Activated CD8-positive, alpha-beta memory T cell treated with anti-CD3 and anti-CD28 coated beads, Interleukin-2, amount 10 ng/mL, durations not matched to agents 7 days and 5 days (primary cell): ENCODE measurements around the gene RPL18A. TPM values are rescaled to one million over a fixed set of nuclear protein-coding genes. Genes with fewer than 3 reads are reported as not detected.
A peak's percentile ranks its signal among the peaks of the same experiment; 100 is the strongest.

Source experiments
- ATAC-seq: fragments of 150-1000 bp; cut with Tn5 transposase; one replicate; pipeline ENCODE4 v1.10.0; 2021; ENCODE audit warnings: moderate library complexity
- CTCF ChIA-PET: fragments of 350-600 bp; sonication (Branson Sonifier 250); formaldehyde crosslinking; loops from one replicate; lab custom pipeline; 2021; ENCODE audit warnings: antibody characterized with exemption; lab: Charles Lee
- DNase-seq: peaks from one replicate; pipeline ENCODE4 v3.0.0-alpha.2; 2020
- H3K27ac Mint-ChIP-seq: one replicate; pipeline ENCODE4 v1.8.0; 2021; ENCODE audit warnings: mild to moderate bottlenecking, mixed read lengths
- H3K27me3 Mint-ChIP-seq: one replicate; pipeline ENCODE4 v1.8.0; 2021; ENCODE audit warnings: mixed read lengths
- H3K36me3 Mint-ChIP-seq: one replicate; pipeline ENCODE4 v1.8.0; 2021; ENCODE audit warnings: mild to moderate bottlenecking, mixed read lengths
- H3K4me1 Mint-ChIP-seq: one replicate; pipeline ENCODE4 v1.8.0; 2021; ENCODE audit warnings: mixed read lengths
- H3K4me3 Mint-ChIP-seq: one replicate; pipeline ENCODE4 v1.8.0; 2021; ENCODE audit warnings: mild to moderate bottlenecking, moderate library complexity, mixed read lengths
- H3K9me3 Mint-ChIP-seq: one replicate; pipeline ENCODE4 v1.8.0; 2022; ENCODE audit warnings: low read depth, mixed read lengths
- total RNA-seq, 2 experiments: library from RNA; stranded (reverse); gene quantifications; one replicate each; pipeline ENCODE4 v1.2.3, GENCODE V29; 2021

The RPL18A gene
- 1,000 to 10,000 TPM; 1,945 to 2,182 TPM for total RNA-seq

- Mint-ChIP-seq H3K27ac (peak within 1 kb of the TSS; percentile 93), H3K27me3 (no peaks in the 10 kb centered on the region), H3K36me3 (peaks cover 37% of the 10 kb centered on the region), H3K4me1 (peaks cover 37% of the 10 kb centered on the region), H3K4me3 (peak within 1 kb of the TSS; percentile 94), H3K9me3 (no peaks in the 10 kb centered on the region)
- ATAC-seq (peak; percentile 97), DNase-seq (peak; percentile 100)
- CTCF ChIA-PET, result interaction anchor here (0.6 to 9.5 kb wide), 45 partner anchors 11 to 419 kb away, joined by 3 to 361 read pairs (median 4); partner anchors contain the start of genes CCDC124, FCHO1, JAK3 and MAP1S
Measured at GRCh38 chr19:17859533-17860330, at the start of gene RPL18A. RPL18A (plus strand) TSS chr19:17859910; CDS start chr19:17859957, 47 bp downstream.

GRCh38 chr19:17811103-17811502 is 48.6 kb upstream of the RPL18A start:
- Mint-ChIP-seq H3K36me3 (no peaks in the 10 kb centered on the region), H3K4me1 (peaks cover 12% of the 10 kb centered on the region), H3K9me3 (no peaks in the 10 kb centered on the region), H3K27me3 (peaks cover 10% of the 10 kb centered on the region), H3K27ac (no peak overlapping the region), H3K4me3 (no peak overlapping the region)
- DNase-seq (no peak), ATAC-seq (no peak)
- CTCF ChIA-PET, result no interaction called here

- peaks cover 10% of the 10 kb centered on the region for H3K27me3 Mint-ChIP-seq
- no peaks in the 10 kb centered on the region for H3K36me3 Mint-ChIP-seq
- no peak overlapping the region for H3K27ac Mint-ChIP-seq
- DNase-seq, result no peak
- CTCF ChIA-PET, result no interaction called here
- H3K4me3 Mint-ChIP-seq, result no peak overlapping the region
- no peaks in the 10 kb centered on the region for H3K9me3 Mint-ChIP-seq
- ATAC-seq, result no peak
- peaks cover 12% of the 10 kb centered on the region for H3K4me1 Mint-ChIP-seq
Measured at GRCh38 chr19:17811681-17812080, 48.0 kb upstream of the RPL18A start.

GRCh38 chr19:17812099-17812498 is 47.6 kb upstream of the RPL18A start:
- no peaks in the 10 kb centered on the region for H3K36me3 Mint-ChIP-seq
- CTCF ChIA-PET, result no interaction called here
- no peak for DNase-seq
- H3K4me1 Mint-ChIP-seq, result peaks cover 9% of the 10 kb centered on the region
- ATAC-seq, result no peak
- no peak overlapping the region for H3K4me3 Mint-ChIP-seq
- H3K27ac Mint-ChIP-seq, result no peak overlapping the region
- H3K9me3 Mint-ChIP-seq, result no peaks in the 10 kb centered on the region
- H3K27me3 Mint-ChIP-seq, result peaks cover 10% of the 10 kb centered on the region

GRCh38 chr19:17817668-17818363 is 41.9 kb upstream of the RPL18A start:
- Mint-ChIP-seq H3K36me3 (no peaks in the 10 kb centered on the region), H3K27me3 (no peaks in the 10 kb centered on the region), H3K4me3 (no peak overlapping the region), H3K4me1 (no peaks in the 10 kb centered on the region), H3K27ac (no peak overlapping the region), H3K9me3 (no peaks in the 10 kb centered on the region)
- CTCF ChIA-PET, result interaction anchor here (1.1 to 1.4 kb wide), 2 partner anchors 26 to 38 kb away, joined by 3 read pairs; no protein-coding TSS in a partner anchor
- no peak for ATAC-seq
- DNase-seq, result no peak

GRCh38 chr19:17821190-17821589 is 38.5 kb upstream of the RPL18A start, which contains the start of gene INSL3:
INSL3 (minus strand) TSS chr19:17821519; CDS start chr19:17821506, 13 bp downstream.
- H3K36me3 Mint-ChIP-seq, result peaks cover 7% of the 10 kb centered on the region
- H3K27ac Mint-ChIP-seq, result no peak within 1 kb of the TSS
- CTCF ChIA-PET, result interaction anchor here (1.2 to 1.4 kb wide), 2 partner anchors 13 to 28 kb away, joined by 3 read pairs; no protein-coding TSS in a partner anchor
- ATAC-seq, result no peak
- no peaks in the 10 kb centered on the region for H3K9me3 Mint-ChIP-seq
- no peak within 1 kb of the TSS for H3K4me3 Mint-ChIP-seq
- no peaks in the 10 kb centered on the region for H3K4me1 Mint-ChIP-seq
- no peaks in the 10 kb centered on the region for H3K27me3 Mint-ChIP-seq
- no peak for DNase-seq

- no peaks in the 10 kb centered on the region for H3K4me1 Mint-ChIP-seq
- ATAC-seq (no peak), DNase-seq (no peak)
- no peaks in the 10 kb centered on the region for H3K27me3 Mint-ChIP-seq
- H3K36me3 Mint-ChIP-seq, result peaks cover 25% of the 10 kb centered on the region
- H3K27ac Mint-ChIP-seq, result no peak overlapping the region
- CTCF ChIA-PET, result interaction anchor here (1.0 to 1.1 kb wide), 2 partner anchors 11 to 433 kb away, joined by 3 read pairs; no protein-coding TSS in a partner anchor
- H3K4me3 Mint-ChIP-seq, result no peak overlapping the region
- no peaks in the 10 kb centered on the region for H3K9me3 Mint-ChIP-seq
Measured at GRCh38 chr19:17824339-17824738, 35.4 kb upstream of the RPL18A start.

GRCh38 chr19:17826508-17827056 is 33.1 kb upstream of the RPL18A start:
- ATAC-seq (no peak), DNase-seq (no peak)
- Mint-ChIP-seq H3K9me3 (no peaks in the 10 kb centered on the region), H3K4me1 (no peaks in the 10 kb centered on the region), H3K4me3 (no peak overlapping the region), H3K27me3 (no peaks in the 10 kb centered on the region), H3K27ac (no peak overlapping the region), H3K36me3 (peaks cover 39% of the 10 kb centered on the region)
- CTCF ChIA-PET, result interaction anchor here (0.6 to 1.1 kb wide), 2 partner anchors 29 to 114 kb away, joined by 3 to 4 read pairs; no protein-coding TSS in a partner anchor

GRCh38 chr19:17829855-17830566 is 29.7 kb upstream of the RPL18A start:
- CTCF ChIA-PET, result interaction anchor here (0.7 to 1.5 kb wide), 2 partner anchors 29 to 103 kb away, joined by 3 to 4 read pairs; partner anchors contain the start of gene RPL18A
- Mint-ChIP-seq H3K9me3 (peaks cover 3% of the 10 kb centered on the region), H3K27ac (no peak overlapping the region), H3K4me1 (peaks cover 6% of the 10 kb centered on the region), H3K36me3 (peaks cover 64% of the 10 kb centered on the region), H3K27me3 (no peaks in the 10 kb centered on the region), H3K4me3 (no peak overlapping the region)
- no peak for ATAC-seq
- no peak for DNase-seq

GRCh38 chr19:17830567-17831418 is 28.9 kb upstream of the RPL18A start:
- H3K9me3 Mint-ChIP-seq, result peaks cover 3% of the 10 kb centered on the region
- DNase-seq (peak; percentile 65), ATAC-seq (peak; percentile 76)
- no peak overlapping the region for H3K27ac Mint-ChIP-seq
- CTCF ChIA-PET, result interaction anchor here (1.5 kb wide), 1 partner anchor 104 kb away, joined by 3 read pairs; no protein-coding TSS in a partner anchor
- peaks cover 69% of the 10 kb centered on the region for H3K36me3 Mint-ChIP-seq
- no peak overlapping the region for H3K4me3 Mint-ChIP-seq
- H3K4me1 Mint-ChIP-seq, result peaks cover 14% of the 10 kb centered on the region
- H3K27me3 Mint-ChIP-seq, result no peaks in the 10 kb centered on the region

GRCh38 chr19:17831419-17831888 is 28.3 kb upstream of the RPL18A start:
- no peak for DNase-seq
- H3K9me3 Mint-ChIP-seq, result peaks cover 3% of the 10 kb centered on the region
- H3K27ac Mint-ChIP-seq, result no peak overlapping the region
- H3K36me3 Mint-ChIP-seq, result peaks cover 69% of the 10 kb centered on the region
- peaks cover 16% of the 10 kb centered on the region for H3K4me1 Mint-ChIP-seq
- no peak overlapping the region for H3K4me3 Mint-ChIP-seq
- no peak for ATAC-seq
- CTCF ChIA-PET, result interaction anchor here (1.4 to 1.5 kb wide), 2 partner anchors 24 to 128 kb away, joined by 3 to 4 read pairs; no protein-coding TSS in a partner anchor
- no peaks in the 10 kb centered on the region for H3K27me3 Mint-ChIP-seq
